HCT116 (cell line): ENCODE measurements around the gene CCDC183. TPM values are rescaled to one million over a fixed set of nuclear protein-coding genes. Genes with fewer than 3 reads are reported as not detected.

ENCODE experiments used
- ATAC-seq: fragments of 200-7000 bp; cut with Tn5 transposase; 2 replicates; pipeline ENCODE4 v1.9.1; 2020; ENCODE audit warnings: mild to moderate bottlenecking, moderate library complexity
- BruUV-seq: library from RNA; stranded (reverse); fragments of 400-500 nt; replicated peaks from 2 replicates; lab custom pipeline; 2021; lab: Mats Ljungman, UMichigan
- CTCF ChIA-PET: fragments of 300-600 bp; sonication (Branson Sonifier 250); formaldehyde crosslinking; loops from one replicate; lab custom pipeline; 2021; ENCODE audit warnings: antibody characterized with exemption; lab: Charles Lee
- POLR2A ChIA-PET: fragments of 300-600, 350-600 bp; sonication (Branson Sonifier 250); formaldehyde crosslinking; loops from one replicate; lab custom pipeline; 2021; ENCODE audit warnings: antibody characterized with exemption; lab: Charles Lee
- RAD21 ChIA-PET, 2 experiments: fragments of 300-600 bp; sonication (Branson Sonifier 250); formaldehyde crosslinking; loops; one replicate each; lab custom pipeline; 2023; ENCODE audit warnings: low total read pairs in 2 of 2; ENCODE audit not compliant: uncharacterized antibody in 2 of 2, unreplicated experiment in 2 of 2, low non-redundant PET in 1 of 2; lab: Charles Lee
- DNase-seq: peaks from one replicate; pipeline ENCODE4 v3.0.0-alpha.2; 2010; ENCODE audit warnings: low read depth, low spot score
- H2AFZ ChIP-seq: fragments of 200-600 bp; shearing (Covaris generic), sonication (generic); 2 replicates; pipeline ENCODE4 v1.6.1; 2017; ENCODE audit warnings: low read depth, mixed run types, mixed read lengths, antibody characterized with exemption, low read length; ENCODE audit not compliant: poor library complexity, severe bottlenecking
- H3K27ac ChIP-seq: 2 replicates; pipeline ENCODE4 v1.5.1; 2012; ENCODE audit warnings: low read depth, low read length
- H3K27me3 ChIP-seq: fragments of 200-600 bp; sonication (generic); 2 replicates; pipeline ENCODE4 v1.6.1; 2016; ENCODE audit warnings: mixed run types, low read length, mixed read lengths; ENCODE audit not compliant: insufficient read depth
- H3K36me3 ChIP-seq, 2 experiments: fragments of 200-500 bp in 1 of 2; fragments of 200-600 bp in 1 of 2; sonication (Bioruptor generic) in 1 of 2; sonication (generic) in 1 of 2; 2 replicates each; pipeline versions ENCODE4 v1.5.1 to v1.6.1; 2014 to 2016; ENCODE audit warnings: low read length in 2 of 2, inconsistent platforms in 1 of 2, mixed read lengths in 1 of 2, mixed run types in 1 of 2; ENCODE audit not compliant: insufficient read depth in 2 of 2, control insufficient read depth in 1 of 2
- H3K4me1 ChIP-seq, 2 experiments: fragments of 200-600 bp in 1 of 2; sonication (generic) in 1 of 2; 2 replicates each; pipeline versions ENCODE4 v1.5.1 to v1.6.1; 2012 to 2017; ENCODE audit warnings: low read length in 2 of 2, inconsistent platforms in 1 of 2, mild to moderate bottlenecking in 1 of 2, mixed read lengths in 1 of 2, mixed run types in 1 of 2, moderate library complexity in 1 of 2; ENCODE audit not compliant: insufficient read depth in 2 of 2, control insufficient read depth in 1 of 2
- H3K4me2 ChIP-seq: fragments of 200-600 bp; sonication (generic); 2 replicates; pipeline ENCODE4 v1.6.1; 2017; ENCODE audit warnings: mixed run types, low read length, mixed read lengths
- H3K4me3 ChIP-seq, 2 experiments: fragments of 200-600 bp in 1 of 2; sonication (generic) in 1 of 2; replicated peaks in 1 of 2; 2 replicates each; pipeline ENCODE4 v1.5.1; 2011 to 2016; ENCODE audit warnings: low read length in 2 of 2, control low read depth in 1 of 2, low read depth in 1 of 2, mild to moderate bottlenecking in 1 of 2, mixed read lengths in 1 of 2, mixed run types in 1 of 2
- H3K79me2 ChIP-seq: fragments of 200-600 bp; sonication (generic); 2 replicates; pipeline ENCODE4 v1.6.1; 2017; ENCODE audit warnings: mild to moderate bottlenecking, mixed run types, low read length, moderate library complexity, mixed read lengths; ENCODE audit not compliant: insufficient read depth
- H3K9ac ChIP-seq: fragments of 200-600 bp; sonication (generic); 2 replicates; pipeline ENCODE4 v1.6.1; 2016; ENCODE audit warnings: low read length, mixed read lengths
- H3K9me2 ChIP-seq: fragments of 200-600 bp; sonication (generic), shearing (Covaris generic); 2 replicates; pipeline ENCODE4 v1.6.1; 2017; ENCODE audit warnings: mixed run types, mild to moderate bottlenecking, moderate library complexity; ENCODE audit not compliant: insufficient read depth
- H3K9me3 ChIP-seq, 2 experiments: fragments of 200-500 bp in 1 of 2; fragments of 200-600 bp in 1 of 2; sonication (Bioruptor generic) in 1 of 2; sonication (generic) in 1 of 2; 2 replicates each; pipeline ENCODE4 v1.6.1; 2014 to 2017; ENCODE audit warnings: low read length in 2 of 2, mixed read lengths in 2 of 2, inconsistent platforms in 1 of 2, low read depth in 1 of 2, mild to moderate bottlenecking in 1 of 2, mixed run types in 1 of 2, moderate library complexity in 1 of 2; ENCODE audit not compliant: control insufficient read depth in 1 of 2, insufficient read depth in 1 of 2
- H4K20me1 ChIP-seq: fragments of 200-600 bp; sonication (generic), shearing (Covaris generic); 2 replicates; pipeline ENCODE4 v1.6.1; 2017; ENCODE audit warnings: mixed run types, mild to moderate bottlenecking, moderate library complexity; ENCODE audit not compliant: insufficient read depth
- CEBPB ChIP-seq: IDR thresholded peaks from 2 replicates; pipeline ENCODE4 v1.6.1; 2012; ENCODE audit warnings: low read depth
- EGR1 ChIP-seq: IDR thresholded peaks from 2 replicates; pipeline ENCODE4 v1.6.1; 2012; ENCODE audit warnings: low read depth
- ELF1 ChIP-seq: IDR thresholded peaks from 2 replicates; pipeline ENCODE4 v1.6.1; 2012; ENCODE audit warnings: low read depth, borderline replicate concordance
- EZH2 ChIP-seq: fragments of 200-600 bp; sonication (generic); IDR thresholded peaks from 2 replicates; pipeline ENCODE4 v1.6.1; 2017; ENCODE audit warnings: antibody characterized with exemption, mixed run types
- JUND ChIP-seq: IDR thresholded peaks from 2 replicates; pipeline ENCODE4 v1.6.1; 2012
- POLR2A ChIP-seq: IDR thresholded peaks from 2 replicates; pipeline ENCODE4 v1.7.0; 2011; ENCODE audit warnings: borderline replicate concordance; ENCODE audit not compliant: insufficient read depth, insufficient read length; ENCODE audit errors: extremely low read depth
- POLR2AphosphoS5 ChIP-seq: IDR thresholded peaks from 2 replicates; pipeline ENCODE4 v1.6.1; 2011; ENCODE audit warnings: mild to moderate bottlenecking, low read depth, low read length, moderate library complexity
- SIN3A ChIP-seq: IDR thresholded peaks from 2 replicates; pipeline ENCODE4 v1.6.1; 2012; ENCODE audit warnings: low read depth
- SP1 ChIP-seq: IDR thresholded peaks from 2 replicates; pipeline ENCODE4 v1.6.1; 2012; ENCODE audit warnings: low read depth
- TCF7L2 ChIP-seq: IDR thresholded peaks from 2 replicates; pipeline ENCODE4 v1.7.0; 2011; ENCODE audit warnings: borderline replicate concordance, inconsistent platforms; ENCODE audit not compliant: insufficient read depth, insufficient read length; ENCODE audit errors: extremely low read depth
- YY1 ChIP-seq: IDR thresholded peaks from 2 replicates; pipeline ENCODE4 v1.6.1; 2011; ENCODE audit warnings: low read length, low read depth, moderate library complexity, mild to moderate bottlenecking; ENCODE audit not compliant: insufficient replicate concordance; ENCODE audit errors: extremely low read depth
- ZFX ChIP-seq: fragments of 450-650 bp; IDR thresholded peaks from 2 replicates; pipeline ENCODE4 v1.6.1; 2017
- ZNF274 ChIP-seq: fragments of 200-500 bp; sonication (Bioruptor generic); IDR thresholded peaks from 2 replicates; pipeline ENCODE4 v1.6.1; 2014; ENCODE audit warnings: mild to moderate bottlenecking, low read depth, low read length, inconsistent platforms
- intact Hi-C: fragments of 100-400 bp; cut with micrococcal nuclease; formaldehyde crosslinking; loops from 2 replicates; pipeline ENCODE4 v1.10.0; 2022
- total RNA-seq: library from RNA; stranded (reverse); gene quantifications from one replicate; pipeline ENCODE4 v1.2.1, GENCODE V29; 2021; ENCODE audit not compliant: unreplicated experiment
- TF ChIP-seq, protein P1 (sequence below): IDR thresholded peaks from 2 replicates; pipeline ENCODE4 v1.6.1; 2012
- TF ChIP-seq, protein P2 (sequence below), 3 experiments: fragments of 200-600 bp in 1 of 3; sonication (generic) in 1 of 3; IDR thresholded peaks in 2 of 3; conservative IDR thresholded peaks in 1 of 3; 2 replicates each; pipeline ENCODE4 v1.5.1; 2012 to 2017; ENCODE audit warnings: low read depth in 2 of 3, low read length in 2 of 3, antibody characterized with exemption in 1 of 3, borderline replicate concordance in 1 of 3, control low read depth in 1 of 3, mild to moderate bottlenecking in 1 of 3, mixed read lengths in 1 of 3, mixed run types in 1 of 3, moderate library complexity in 1 of 3; ENCODE audit not compliant: insufficient read depth in 1 of 3
- TF ChIP-seq, protein P3 (sequence below): IDR thresholded peaks from 2 replicates; pipeline ENCODE4 v1.6.1; 2012

Gene CCDC183
- total RNA-seq, 1 experiment from 2014 or later: 2.8 TPM

DNA sequence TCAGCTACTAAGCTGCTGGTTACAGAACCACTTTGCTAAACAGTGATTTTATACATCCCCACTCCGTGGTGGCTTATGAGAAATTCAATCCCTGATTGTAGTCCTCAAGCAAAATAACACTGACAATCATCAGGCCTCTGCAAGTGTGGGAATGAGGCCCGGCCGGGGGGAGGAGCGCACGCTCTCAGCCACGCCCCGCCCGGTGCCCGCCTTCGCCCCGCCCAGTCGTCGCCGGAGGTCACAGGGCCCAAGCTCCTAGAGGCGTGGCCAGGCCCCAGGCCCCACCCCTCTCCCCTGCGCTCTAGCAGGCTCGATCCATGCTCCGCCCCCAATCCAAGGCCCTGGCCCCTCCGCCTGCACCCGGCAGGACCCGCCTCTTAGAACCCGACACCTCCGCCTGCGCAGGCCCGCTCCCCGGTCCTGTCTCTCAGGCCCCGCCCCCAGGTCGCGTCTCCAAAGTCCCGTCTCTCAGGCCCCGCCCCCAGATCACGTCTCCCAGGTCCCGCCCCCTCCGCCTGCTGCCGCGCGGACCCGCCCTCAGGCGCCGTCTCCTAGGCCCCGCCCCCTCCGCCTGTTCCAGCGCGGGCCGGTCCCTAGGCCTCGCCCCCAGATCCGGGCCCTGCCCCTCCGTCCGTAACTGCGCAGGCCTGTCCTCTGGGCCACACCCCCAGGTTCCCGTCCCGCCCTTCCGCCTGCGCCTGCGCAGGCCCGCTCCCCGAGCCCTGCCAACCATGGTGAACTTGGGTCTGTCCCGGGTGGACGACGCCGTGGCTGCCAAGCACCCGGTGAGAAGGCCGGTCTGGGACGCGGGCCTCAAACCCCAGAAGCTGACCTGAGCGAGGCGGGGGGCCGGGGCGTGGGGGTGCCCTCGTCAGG lies 5.3 kb upstream of the CCDC183 start, which contains the start of gene TMEM141 (continued):
- TF ChIP-seq TCF7L2 (no peak), SIN3A (no peak), EGR1 (no peak)
- TF ChIP-seq, protein P1, sequence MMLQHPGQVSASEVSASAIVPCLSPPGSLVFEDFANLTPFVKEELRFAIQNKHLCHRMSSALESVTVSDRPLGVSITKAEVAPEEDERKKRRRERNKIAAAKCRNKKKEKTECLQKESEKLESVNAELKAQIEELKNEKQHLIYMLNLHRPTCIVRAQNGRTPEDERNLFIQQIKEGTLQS: no peak
- TF ChIP-seq, all 23 proteins: peak for 3

DNA sequence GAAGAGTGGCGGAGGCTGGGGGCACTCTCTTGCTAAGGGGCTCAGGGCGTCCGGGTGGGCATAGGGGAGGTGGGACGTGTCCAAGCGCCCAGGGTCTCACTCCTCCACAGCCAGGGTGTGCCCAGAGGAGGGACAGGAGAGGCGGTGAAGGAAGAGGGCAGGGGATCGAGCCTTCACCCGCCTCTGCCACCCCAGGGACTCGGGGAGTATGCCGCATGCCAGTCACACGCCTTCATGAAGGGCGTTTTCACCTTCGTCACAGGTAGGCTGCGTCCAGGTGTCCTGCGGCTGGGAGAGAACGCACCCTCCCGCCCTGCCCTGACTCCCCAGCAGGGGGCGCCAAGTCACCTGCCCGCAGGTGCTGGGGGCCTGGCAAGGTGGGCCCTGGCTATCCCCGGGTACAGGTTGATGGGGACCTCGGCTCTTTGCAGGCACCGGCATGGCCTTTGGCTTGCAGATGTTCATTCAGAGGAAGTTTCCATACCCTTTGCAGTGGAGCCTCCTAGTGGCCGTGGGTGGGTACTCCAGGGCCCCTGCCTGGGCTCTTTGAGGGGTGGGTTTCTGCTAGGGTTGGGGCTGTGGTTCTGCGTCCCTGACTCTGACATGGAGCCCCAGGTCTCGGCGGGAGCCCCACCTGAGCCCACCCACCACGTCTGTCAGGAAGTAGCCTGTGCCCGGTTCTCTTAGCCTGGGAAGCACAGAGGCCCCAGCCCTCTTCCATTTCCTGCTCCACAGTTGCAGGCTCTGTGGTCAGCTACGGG lies 4.4 kb upstream of the CCDC183 start:
- intact Hi-C loops: loop anchor here (2.0 kb wide), 1 partner anchor 57 kb away; the partner anchor contains the start of gene PHPT1
- H4K20me1 ChIP-seq: no peaks in the 10 kb centered on the region
- H3K27me3 ChIP-seq: no peaks in the 10 kb centered on the region
- no peaks in the 10 kb centered on the region; a peak in 1 of 4 replicates for H3K36me3 ChIP-seq
- POLR2A ChIA-PET: no interaction called here
- no peak overlapping the region for H2AFZ ChIP-seq
- DNase-seq: peak; percentile 68
- ATAC-seq: peak; percentile 66
- peak overlapping the region; percentile 98 for H3K9ac ChIP-seq
- BruUV-seq: TSS peak; percentile 67
- peaks cover 12% of the 10 kb centered on the region; the same call in 1 of the 2 replicates for H3K79me2 ChIP-seq
- no peaks in the 10 kb centered on the region for H3K9me2 ChIP-seq
- peak overlapping the region; percentile 79 for H3K27ac ChIP-seq
- CTCF ChIA-PET: interaction anchor here (0.7 to 2.1 kb wide), 6 partner anchors 9 to 243 kb away, joined by 3 to 10 read pairs (median 5); no protein-coding TSS in a partner anchor
- no peak for TF ChIP-seq ELF1
- TF ChIP-seq ZFX: no peak
- TF ChIP-seq TCF7L2: no peak
- TF ChIP-seq, protein P2, sequence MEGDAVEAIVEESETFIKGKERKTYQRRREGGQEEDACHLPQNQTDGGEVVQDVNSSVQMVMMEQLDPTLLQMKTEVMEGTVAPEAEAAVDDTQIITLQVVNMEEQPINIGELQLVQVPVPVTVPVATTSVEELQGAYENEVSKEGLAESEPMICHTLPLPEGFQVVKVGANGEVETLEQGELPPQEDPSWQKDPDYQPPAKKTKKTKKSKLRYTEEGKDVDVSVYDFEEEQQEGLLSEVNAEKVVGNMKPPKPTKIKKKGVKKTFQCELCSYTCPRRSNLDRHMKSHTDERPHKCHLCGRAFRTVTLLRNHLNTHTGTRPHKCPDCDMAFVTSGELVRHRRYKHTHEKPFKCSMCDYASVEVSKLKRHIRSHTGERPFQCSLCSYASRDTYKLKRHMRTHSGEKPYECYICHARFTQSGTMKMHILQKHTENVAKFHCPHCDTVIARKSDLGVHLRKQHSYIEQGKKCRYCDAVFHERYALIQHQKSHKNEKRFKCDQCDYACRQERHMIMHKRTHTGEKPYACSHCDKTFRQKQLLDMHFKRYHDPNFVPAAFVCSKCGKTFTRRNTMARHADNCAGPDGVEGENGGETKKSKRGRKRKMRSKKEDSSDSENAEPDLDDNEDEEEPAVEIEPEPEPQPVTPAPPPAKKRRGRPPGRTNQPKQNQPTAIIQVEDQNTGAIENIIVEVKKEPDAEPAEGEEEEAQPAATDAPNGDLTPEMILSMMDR (IDR thresholded peaks at IDR 0.05 in 2 of 3, conservative IDR thresholded peaks at IDR 0.05 in 1 of 3; ENCODE audit: borderline replicate concordance in 1 of 3, insufficient read depth in 1 of 3, low read depth in 2 of 3, low read length in 2 of 3): peak in 2 of 3 experiments; percentile 99 to 100; a peak in 4 of 6 replicates
- TF ChIP-seq EZH2: no peak
- TF ChIP-seq JUND: no peak
- TF ChIP-seq ZNF274: no peak
- no peak; the same call in 1 of the 2 replicates for TF ChIP-seq POLR2AphosphoS5
- no peak for TF ChIP-seq EGR1
- TF ChIP-seq, protein P3, sequence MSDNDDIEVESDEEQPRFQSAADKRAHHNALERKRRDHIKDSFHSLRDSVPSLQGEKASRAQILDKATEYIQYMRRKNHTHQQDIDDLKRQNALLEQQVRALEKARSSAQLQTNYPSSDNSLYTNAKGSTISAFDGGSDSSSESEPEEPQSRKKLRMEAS: no peak
- no peak for TF ChIP-seq SP1
- TF ChIP-seq YY1: peak; percentile 9
- no peak for TF ChIP-seq CEBPB
- TF ChIP-seq POLR2A: no peak
- H3K4me3 ChIP-seq: peak overlapping the region; percentile 83 to 84
- H3K4me2 ChIP-seq: peak overlapping the region; percentile 94
- peaks cover 14 to 40% of the 10 kb centered on the region in 2 experiments; a peak in 3 of 4 replicates for H3K4me1 ChIP-seq
- RAD21 ChIA-PET: no interaction called here
- H3K9me3 ChIP-seq: no peaks in the 10 kb centered on the region
